Keratinocyte (primary cell): ENCODE results near the gene SLITRK6. TPM values are rescaled to one million over a fixed set of nuclear protein-coding genes. Genes with fewer than 3 reads are reported as not detected.
A peak's percentile ranks its signal among the peaks of the same experiment; 100 is the strongest.

Experiments
- DNase-seq: peaks from one replicate; pipeline ENCODE4 v3.0.0-alpha.2; 2011; ENCODE audit warnings: low read depth, missing footprints, low spot score
- FAIRE-seq: peaks from 2 replicates; lab custom pipeline; 2011; peaks lifted over from hg19 to GRCh38; lab: Jason Lieb, UNC
- H2AFZ ChIP-seq: 2 replicates; pipeline ENCODE4 v1.6.0; 2012; ENCODE audit warnings: low read length, control low read depth, inconsistent platforms; ENCODE audit not compliant: control insufficient read depth
- H3K27ac ChIP-seq: 2 replicates; pipeline ENCODE4 v1.5.1; 2011; ENCODE audit warnings: low read length; ENCODE audit not compliant: control insufficient read depth, insufficient read depth
- H3K27me3 ChIP-seq: 3 replicates; pipeline ENCODE4 v1.6.0; 2011; ENCODE audit warnings: low read length; ENCODE audit not compliant: control insufficient read depth, insufficient read depth; ENCODE audit errors: extremely low read depth
- H3K36me3 ChIP-seq, 2 experiments: 2 replicates in 1 of 2; 3 replicates in 1 of 2; pipeline ENCODE4 v1.5.1; 2011; ENCODE audit warnings: low read length in 2 of 2, mild to moderate bottlenecking in 1 of 2; ENCODE audit not compliant: control insufficient read depth in 2 of 2, insufficient read depth in 2 of 2; ENCODE audit errors: extremely low read depth in 1 of 2
- H3K4me1 ChIP-seq: 3 replicates; pipeline ENCODE4 v1.5.1; 2011; ENCODE audit warnings: low read length; ENCODE audit not compliant: control insufficient read depth, insufficient read depth; ENCODE audit errors: extremely low read depth
- H3K4me2 ChIP-seq: 3 replicates; pipeline ENCODE4 v1.6.0; 2011; ENCODE audit warnings: low read depth, low read length; ENCODE audit not compliant: control insufficient read depth, insufficient read depth; ENCODE audit errors: extremely low read depth
- H3K4me3 ChIP-seq, 3 experiments: fragments of 200-600 bp in 1 of 3; sonication (generic) in 1 of 3; 2 replicates in 2 of 3; 3 replicates in 1 of 3; pipeline ENCODE4 v1.5.1; 2011 to 2016; ENCODE audit warnings: low read length in 3 of 3, mild to moderate bottlenecking in 3 of 3, control low read depth in 2 of 3, inconsistent platforms in 1 of 3, low read depth in 1 of 3, mixed read lengths in 1 of 3, mixed run types in 1 of 3, moderate library complexity in 1 of 3; ENCODE audit not compliant: control insufficient read depth in 2 of 3, insufficient read depth in 2 of 3; ENCODE audit errors: extremely low read depth in 1 of 3
- H3K79me2 ChIP-seq: 2 replicates; pipeline ENCODE4 v1.6.0; 2012; ENCODE audit warnings: low read length; ENCODE audit not compliant: control insufficient read depth, insufficient read depth
- H3K9ac ChIP-seq: 3 replicates; pipeline ENCODE4 v1.6.0; 2011; ENCODE audit warnings: low read length; ENCODE audit not compliant: control insufficient read depth, insufficient read depth; ENCODE audit errors: extremely low read depth
- H3K9me1 ChIP-seq: 3 replicates; pipeline ENCODE4 v1.6.0; 2011; ENCODE audit warnings: low read length; ENCODE audit not compliant: control insufficient read depth, insufficient read depth; ENCODE audit errors: extremely low read depth
- H3K9me3 ChIP-seq: 2 replicates; pipeline ENCODE4 v1.5.1; 2012; ENCODE audit warnings: low read depth, low read length; ENCODE audit not compliant: control insufficient read depth
- H4K20me1 ChIP-seq: 3 replicates; pipeline ENCODE4 v1.6.0; 2011; ENCODE audit warnings: low read length; ENCODE audit not compliant: control insufficient read depth, insufficient read depth; ENCODE audit errors: extremely low read depth
- EZH2 ChIP-seq: IDR thresholded peaks from one replicate; pipeline ENCODE4 v1.6.1; 2012; ENCODE audit warnings: inconsistent platforms, mild to moderate bottlenecking, low read length, moderate library complexity
- dilution Hi-C: fragments of 300-500 bp; cut with MboI; formaldehyde crosslinking; loops from one replicate; pipeline ENCODE4 v1.7.0; 2020; ENCODE audit warnings: low sequenced_read_pairs; ENCODE audit not compliant: extremely low pct_ligation_motif_present
- polyA plus RNA-seq, 5 experiments: library from polyadenylated mRNA; depleted of rRNA in 3 of 5; stranded (reverse) in 3 of 5; stranded (forward) in 1 of 5; unstranded in 1 of 5; fragments of >200 nt; gene quantifications; 1 replicate in 1 of 5; 2 replicates in 3 of 5; 3 replicates in 1 of 5; pipeline versions ENCODE4 v1.2.1 to v1.2.3, GENCODE V29; 2011 to 2012; ENCODE audit warnings: missing spikeins in 2 of 5, low read depth in 1 of 5, low replicate concordance in 1 of 5
- TF ChIP-seq, protein P1 (sequence below), 3 experiments: IDR thresholded peaks in 1 of 3; conservative IDR thresholded peaks in 1 of 3; optimal IDR thresholded peaks in 1 of 3; 2 replicates in 2 of 3; 3 replicates in 1 of 3; pipeline versions ENCODE3 to v1.5.1; 2011; ENCODE audit warnings: low read length in 3 of 3, mild to moderate bottlenecking in 3 of 3, moderate library complexity in 2 of 3, control low read depth in 1 of 3, inconsistent platforms in 1 of 3; ENCODE audit not compliant: insufficient read depth in 2 of 3; ENCODE audit errors: extremely low read depth in 1 of 3

SLITRK6 gene
- polyA plus RNA-seq, 1 donor (not counting 4 experiments of a cell fraction or from before 2014, with no cell fraction given): 12.3 TPM

DNA sequence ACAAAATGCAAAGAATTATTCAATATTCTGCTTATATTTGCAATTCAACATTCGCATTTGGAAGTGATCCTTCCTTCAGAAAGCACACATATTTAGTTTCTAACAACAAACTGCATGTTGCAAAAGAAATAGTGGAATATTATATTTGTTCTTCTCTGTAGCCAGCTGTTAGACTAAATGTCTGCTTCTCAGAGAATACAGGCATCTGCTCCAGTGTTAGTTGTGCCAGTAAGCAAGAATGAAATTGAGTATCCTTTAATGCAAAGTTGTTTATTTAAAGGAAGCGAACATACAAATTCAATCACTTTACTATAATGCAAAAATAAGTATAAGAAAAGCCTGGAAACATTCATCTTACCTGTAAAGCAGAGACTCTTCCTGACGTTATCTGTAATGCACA, 663 bp downstream of the SLITRK6 start:
- Histone ChIP-seq H3K79me2 (no peaks in the 10 kb centered on the region), H3K9me1 (no peaks in the 10 kb centered on the region), H3K9me3 (no peaks in the 10 kb centered on the region), H3K4me1 (peaks cover 13% of the 10 kb centered on the region), H3K4me2 (peak overlapping the region; percentile 81), H3K36me3 (no peaks in the 10 kb centered on the region), H4K20me1 (no peaks in the 10 kb centered on the region), H3K27ac (no peak overlapping the region), H3K27me3 (no peaks in the 10 kb centered on the region), H3K4me3 (peak overlapping the region; percentile 38 to 73 (median 53)), H2AFZ (peak overlapping the region; percentile 82), H3K9ac (peak overlapping the region; percentile 26)
- DNase-seq: no peak
- dilution Hi-C loops: no loop called here
- TF ChIP-seq, protein P1, sequence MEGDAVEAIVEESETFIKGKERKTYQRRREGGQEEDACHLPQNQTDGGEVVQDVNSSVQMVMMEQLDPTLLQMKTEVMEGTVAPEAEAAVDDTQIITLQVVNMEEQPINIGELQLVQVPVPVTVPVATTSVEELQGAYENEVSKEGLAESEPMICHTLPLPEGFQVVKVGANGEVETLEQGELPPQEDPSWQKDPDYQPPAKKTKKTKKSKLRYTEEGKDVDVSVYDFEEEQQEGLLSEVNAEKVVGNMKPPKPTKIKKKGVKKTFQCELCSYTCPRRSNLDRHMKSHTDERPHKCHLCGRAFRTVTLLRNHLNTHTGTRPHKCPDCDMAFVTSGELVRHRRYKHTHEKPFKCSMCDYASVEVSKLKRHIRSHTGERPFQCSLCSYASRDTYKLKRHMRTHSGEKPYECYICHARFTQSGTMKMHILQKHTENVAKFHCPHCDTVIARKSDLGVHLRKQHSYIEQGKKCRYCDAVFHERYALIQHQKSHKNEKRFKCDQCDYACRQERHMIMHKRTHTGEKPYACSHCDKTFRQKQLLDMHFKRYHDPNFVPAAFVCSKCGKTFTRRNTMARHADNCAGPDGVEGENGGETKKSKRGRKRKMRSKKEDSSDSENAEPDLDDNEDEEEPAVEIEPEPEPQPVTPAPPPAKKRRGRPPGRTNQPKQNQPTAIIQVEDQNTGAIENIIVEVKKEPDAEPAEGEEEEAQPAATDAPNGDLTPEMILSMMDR (optimal IDR thresholded peaks at IDR 0.05 in 1 of 3, IDR thresholded peaks at IDR 0.05 in 1 of 3, conservative IDR thresholded peaks at IDR 0.05 in 1 of 3; ENCODE audit: extremely low read depth in 1 of 3, insufficient read depth in 2 of 3, low read length in 3 of 3): no peak
- no peak for TF ChIP-seq EZH2
- FAIRE-seq: no peak

DNA sequence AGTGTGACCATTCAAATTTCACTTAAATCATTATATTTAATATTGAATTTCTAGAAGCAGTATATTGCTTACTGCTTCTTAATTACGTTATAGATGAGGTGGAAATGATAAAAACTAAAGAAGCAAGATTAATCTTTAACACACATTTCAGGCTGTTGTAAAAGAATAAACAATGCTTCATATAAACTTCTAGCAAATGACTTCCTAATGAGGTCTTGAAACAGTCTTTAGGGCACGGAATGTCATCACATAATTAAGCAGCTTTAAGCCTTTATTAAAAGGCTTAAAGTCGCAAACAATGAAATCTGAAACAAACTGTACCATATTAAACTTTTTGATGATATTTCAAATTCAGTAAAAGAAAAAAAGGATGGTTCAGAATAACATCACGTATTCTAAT, 1.9 kb downstream of the SLITRK6 start:
- Histone ChIP-seq H3K36me3 (no peaks in the 10 kb centered on the region), H3K27ac (no peak overlapping the region), H4K20me1 (no peaks in the 10 kb centered on the region), H3K9me3 (no peaks in the 10 kb centered on the region), H3K4me1 (peaks cover 13% of the 10 kb centered on the region), H3K4me2 (peak overlapping the region; percentile 81), H3K79me2 (no peaks in the 10 kb centered on the region), H3K27me3 (no peaks in the 10 kb centered on the region), H3K9me1 (no peaks in the 10 kb centered on the region), H3K9ac (no peak overlapping the region), H3K4me3 (peak overlapping the region in 1 of 3 experiments; percentile 73), H2AFZ (peak overlapping the region; percentile 58)
- dilution Hi-C loops: no loop called here
- no peak for DNase-seq
- FAIRE-seq: no peak
- TF ChIP-seq, protein P1 (optimal IDR thresholded peaks at IDR 0.05 in 1 of 3, IDR thresholded peaks at IDR 0.05 in 1 of 3, conservative IDR thresholded peaks at IDR 0.05 in 1 of 3; ENCODE audit: extremely low read depth in 1 of 3, insufficient read depth in 2 of 3, low read length in 3 of 3): no peak
- TF ChIP-seq EZH2: no peak
